Adrenal gland (tissue), 5 donors: ENCODE measurements around the gene NME9.

Experiments used
- CTCF ChIP-seq, 6 experiments: fragments of 450-650 bp in 4 of 6; fragments of 200-600 bp in 2 of 6; sonication (generic) in 1 of 6; IDR thresholded peaks; 1 replicate in 5 of 6; 2 replicates in 1 of 6; pipeline versions ENCODE4 v1.5.1 to v1.8.0; 2016 to 2021; ENCODE audit warnings: antibody characterized with exemption in 6 of 6, mild to moderate bottlenecking in 2 of 6, moderate library complexity in 1 of 6
- POLR2A ChIP-seq, 2 donors: fragments of 450-650 bp; IDR thresholded peaks; one replicate each; pipeline ENCODE4 v1.6.1; 2017; ENCODE audit warnings: antibody characterized with exemption in 2 of 2, mild to moderate bottlenecking in 2 of 2, moderate library complexity in 1 of 2
- donor health status: DM: no; HTN: no; CAD: no.

- no peak for TF ChIP-seq CTCF (IDR thresholded peaks at IDR 0.05)
- no peak for TF ChIP-seq POLR2A (IDR thresholded peaks at IDR 0.05)
Observed at GRCh38 chr3:138296639-138297038, 33.0 kb downstream of the NME9 start.
